GM12878 (cell line): Measurements from ENCODE around the gene KMT2B. TPM values are rescaled to one million over a fixed set of nuclear protein-coding genes. Genes with fewer than 3 reads are reported as not detected.

ENCODE experiments used
- BACH1 ChIP-seq: fragments of 450-650 bp; IDR thresholded peaks from 2 replicates; pipeline ENCODE4 v1.6.1; 2017; ENCODE audit warnings: mild to moderate bottlenecking, borderline replicate concordance
- BHLHE40 ChIP-seq, 2 experiments: fragments of 450-650 bp in 1 of 2; IDR thresholded peaks; 2 replicates each; pipeline ENCODE4 v1.6.1; 2011 to 2017; ENCODE audit warnings: low read depth in 2 of 2, borderline replicate concordance in 1 of 2, improper control_type of control experiment in 1 of 2, low read length in 1 of 2, mild to moderate bottlenecking in 1 of 2
- BRCA1 ChIP-seq: IDR thresholded peaks from 2 replicates; pipeline ENCODE4 v1.6.1; 2011; ENCODE audit warnings: low read depth, low read length, improper control_type of control experiment
- CBX3 ChIP-seq: fragments of 200-600 bp; sonication (generic); IDR thresholded peaks from 2 replicates; pipeline ENCODE4 v1.6.1; 2016; ENCODE audit warnings: low read depth, borderline replicate concordance
- CHD4 ChIP-seq: fragments of 200-600 bp; sonication (generic); IDR thresholded peaks from 2 replicates; pipeline ENCODE4 v1.6.1; 2016; ENCODE audit warnings: mild to moderate bottlenecking
- IKZF1 ChIP-seq: fragments of 450-650 bp; conservative IDR thresholded peaks from 2 replicates; pipeline ENCODE4 v1.6.1; 2017; ENCODE audit warnings: antibody characterized with exemption, mild to moderate bottlenecking
- IRF4 ChIP-seq: IDR thresholded peaks from 2 replicates; pipeline ENCODE4 v1.6.1; 2011; ENCODE audit warnings: low read depth, low read length
- KDM1A ChIP-seq: fragments of 200-600 bp; sonication (generic); IDR thresholded peaks from 2 replicates; pipeline ENCODE4 v1.6.1; 2016; ENCODE audit warnings: borderline replicate concordance
- LARP7 ChIP-seq: fragments of 450-650 bp; IDR thresholded peaks from 2 replicates; pipeline ENCODE4 v1.6.1; 2017; ENCODE audit warnings: mild to moderate bottlenecking
- MEF2A ChIP-seq: IDR thresholded peaks from 2 replicates; pipeline ENCODE4 v1.6.1; 2011; ENCODE audit warnings: low read depth, mild to moderate bottlenecking, low read length, moderate library complexity; ENCODE audit not compliant: insufficient read depth
- MTA3 ChIP-seq: IDR thresholded peaks from 2 replicates; pipeline ENCODE4 v1.6.1; 2012; ENCODE audit warnings: low read length, inconsistent platforms, borderline replicate concordance
- NFIC ChIP-seq: IDR thresholded peaks from 2 replicates; pipeline ENCODE4 v1.6.1; 2012; ENCODE audit warnings: low read depth, mild to moderate bottlenecking, inconsistent platforms, low read length, moderate library complexity
- POU2F2 ChIP-seq: IDR thresholded peaks from 3 replicates; pipeline ENCODE4 v1.6.1; 2011; ENCODE audit warnings: low read depth, mild to moderate bottlenecking, low read length, borderline replicate concordance
- RAD21 ChIP-seq: IDR thresholded peaks from 2 replicates; pipeline ENCODE4 v1.6.1; 2011; ENCODE audit warnings: mild to moderate bottlenecking, low read depth, low read length, moderate library complexity; ENCODE audit not compliant: insufficient read depth
- RAD51 ChIP-seq: fragments of 450-650 bp; IDR thresholded peaks from 2 replicates; pipeline ENCODE4 v1.6.1; 2016; ENCODE audit warnings: moderate library complexity, mild to moderate bottlenecking, inconsistent platforms
- SP1 ChIP-seq: IDR thresholded peaks from one replicate; pipeline ENCODE4 v1.6.1; 2011; ENCODE audit warnings: low read depth, low read length
- TAF1 ChIP-seq: IDR thresholded peaks from 2 replicates; pipeline ENCODE4 v1.6.1; 2011; ENCODE audit warnings: mild to moderate bottlenecking, low read depth, low read length, borderline replicate concordance
- WRNIP1 ChIP-seq: IDR thresholded peaks from 2 replicates; pipeline ENCODE4 v1.6.1; 2011; ENCODE audit warnings: low read depth, low read length, improper control_type of control experiment, borderline replicate concordance
- ZBED1 ChIP-seq: IDR thresholded peaks from 2 replicates; pipeline ENCODE4 v1.6.1; 2016; ENCODE audit warnings: borderline replicate concordance
- ZZZ3 ChIP-seq: IDR thresholded peaks from 2 replicates; pipeline ENCODE4 v1.6.1; 2011; ENCODE audit warnings: low read depth; ENCODE audit not compliant: control insufficient read depth, insufficient read length
- polyA plus RNA-seq, 11 experiments: library from polyadenylated mRNA; depleted of rRNA in 4 of 11; unstranded in 6 of 11; stranded (reverse) in 5 of 11; fragments of >200 nt; fragmentation: Nextera tagmentation in 4 of 11; fragmentation: Illumina TruSeq in 1 of 11; extraction: Ambion mirVana in 4 of 11; extraction: Trizol in 1 of 11; gene quantifications; 1 replicate in 1 of 11; 2 replicates in 10 of 11; pipeline versions ENCODE4 v1.2.1 to v1.2.3, GENCODE V29; 2011 to 2016; ENCODE audit warnings: inconsistent platforms in 2 of 11, missing spikeins in 2 of 11, low read depth in 1 of 11
- total RNA-seq, 4 experiments: library from RNA; depleted of rRNA in 3 of 4; stranded (reverse); fragments of >200 nt in 3 of 4; fragmentation: Illumina TruSeq in 1 of 4; extraction: Trizol in 1 of 4; gene quantifications; 2 replicates each; pipeline versions ENCODE4 v1.2.1 to v1.2.3, GENCODE V29; 2013 to 2021
- TF ChIP-seq, protein P1 (sequence below): fragments of 450-650 bp; IDR thresholded peaks from 2 replicates; pipeline ENCODE4 v1.6.1; 2017; ENCODE audit warnings: mild to moderate bottlenecking, moderate library complexity
- TF ChIP-seq, protein P2 (sequence below): fragments of 150-350 bp; IDR thresholded peaks from 2 replicates; pipeline ENCODE4 v1.6.1; 2014; ENCODE audit warnings: mild to moderate bottlenecking, low read depth, low read length
- TF ChIP-seq, protein P3 (sequence below): IDR thresholded peaks from 2 replicates; pipeline ENCODE4 v1.6.1; 2012; ENCODE audit warnings: low read length, inconsistent platforms
- TF ChIP-seq, protein P4 (sequence below): IDR thresholded peaks from 2 replicates; pipeline ENCODE4 v1.6.1; 2011; ENCODE audit warnings: mild to moderate bottlenecking, low read depth, low read length, moderate library complexity; ENCODE audit not compliant: insufficient replicate concordance

The KMT2B gene
- total and polyA plus RNA-seq, 10 of the 15 experiments (the other 5 are each of a cell fraction or from before 2014, with no cell fraction given), result 0.71 to 35.6 (median 6.0) TPM

DNA sequence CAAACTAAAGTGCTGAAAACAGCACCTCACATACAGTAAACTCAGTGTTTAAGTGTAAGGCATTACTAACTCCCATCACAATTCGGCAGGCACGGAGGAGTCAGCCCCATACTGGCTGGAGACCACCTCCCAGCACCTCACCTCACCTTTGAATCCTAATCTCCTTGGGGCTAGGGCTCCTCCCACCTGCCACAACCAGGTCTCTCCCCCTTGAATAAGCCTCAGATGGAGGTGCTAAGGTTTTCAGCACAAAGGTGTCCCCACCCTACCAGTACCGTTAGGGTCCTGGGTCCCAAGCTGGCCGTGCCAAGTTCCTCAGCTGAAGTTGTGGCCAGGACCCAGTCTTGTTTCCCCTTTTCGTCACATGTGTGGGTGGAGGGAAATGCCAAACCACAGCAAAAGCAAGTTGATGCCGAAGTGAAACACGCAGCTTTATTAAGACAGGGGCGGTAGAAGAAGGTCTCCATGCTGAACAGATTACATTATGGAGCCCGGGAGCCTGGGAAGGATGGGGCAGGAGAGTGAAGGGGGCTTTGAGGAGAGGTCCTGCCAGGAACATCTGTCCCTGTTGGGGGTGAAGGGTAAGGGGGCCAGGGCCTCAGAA lies 24.4 kb downstream of the KMT2B start, which contains the start of gene IGFLR1 (continued):
- TF ChIP-seq, protein P1, sequence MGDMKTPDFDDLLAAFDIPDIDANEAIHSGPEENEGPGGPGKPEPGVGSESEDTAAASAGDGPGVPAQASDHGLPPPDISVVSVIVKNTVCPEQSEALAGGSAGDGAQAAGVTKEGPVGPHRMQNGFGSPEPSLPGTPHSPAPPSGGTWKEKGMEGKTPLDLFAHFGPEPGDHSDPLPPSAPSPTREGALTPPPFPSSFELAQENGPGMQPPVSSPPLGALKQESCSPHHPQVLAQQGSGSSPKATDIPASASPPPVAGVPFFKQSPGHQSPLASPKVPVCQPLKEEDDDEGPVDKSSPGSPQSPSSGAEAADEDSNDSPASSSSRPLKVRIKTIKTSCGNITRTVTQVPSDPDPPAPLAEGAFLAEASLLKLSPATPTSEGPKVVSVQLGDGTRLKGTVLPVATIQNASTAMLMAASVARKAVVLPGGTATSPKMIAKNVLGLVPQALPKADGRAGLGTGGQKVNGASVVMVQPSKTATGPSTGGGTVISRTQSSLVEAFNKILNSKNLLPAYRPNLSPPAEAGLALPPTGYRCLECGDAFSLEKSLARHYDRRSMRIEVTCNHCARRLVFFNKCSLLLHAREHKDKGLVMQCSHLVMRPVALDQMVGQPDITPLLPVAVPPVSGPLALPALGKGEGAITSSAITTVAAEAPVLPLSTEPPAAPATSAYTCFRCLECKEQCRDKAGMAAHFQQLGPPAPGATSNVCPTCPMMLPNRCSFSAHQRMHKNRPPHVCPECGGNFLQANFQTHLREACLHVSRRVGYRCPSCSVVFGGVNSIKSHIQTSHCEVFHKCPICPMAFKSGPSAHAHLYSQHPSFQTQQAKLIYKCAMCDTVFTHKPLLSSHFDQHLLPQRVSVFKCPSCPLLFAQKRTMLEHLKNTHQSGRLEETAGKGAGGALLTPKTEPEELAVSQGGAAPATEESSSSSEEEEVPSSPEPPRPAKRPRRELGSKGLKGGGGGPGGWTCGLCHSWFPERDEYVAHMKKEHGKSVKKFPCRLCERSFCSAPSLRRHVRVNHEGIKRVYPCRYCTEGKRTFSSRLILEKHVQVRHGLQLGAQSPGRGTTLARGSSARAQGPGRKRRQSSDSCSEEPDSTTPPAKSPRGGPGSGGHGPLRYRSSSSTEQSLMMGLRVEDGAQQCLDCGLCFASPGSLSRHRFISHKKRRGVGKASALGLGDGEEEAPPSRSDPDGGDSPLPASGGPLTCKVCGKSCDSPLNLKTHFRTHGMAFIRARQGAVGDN, result peak; percentile 41; the same call in 1 of the 2 replicates
- TF ChIP-seq, protein P2, sequence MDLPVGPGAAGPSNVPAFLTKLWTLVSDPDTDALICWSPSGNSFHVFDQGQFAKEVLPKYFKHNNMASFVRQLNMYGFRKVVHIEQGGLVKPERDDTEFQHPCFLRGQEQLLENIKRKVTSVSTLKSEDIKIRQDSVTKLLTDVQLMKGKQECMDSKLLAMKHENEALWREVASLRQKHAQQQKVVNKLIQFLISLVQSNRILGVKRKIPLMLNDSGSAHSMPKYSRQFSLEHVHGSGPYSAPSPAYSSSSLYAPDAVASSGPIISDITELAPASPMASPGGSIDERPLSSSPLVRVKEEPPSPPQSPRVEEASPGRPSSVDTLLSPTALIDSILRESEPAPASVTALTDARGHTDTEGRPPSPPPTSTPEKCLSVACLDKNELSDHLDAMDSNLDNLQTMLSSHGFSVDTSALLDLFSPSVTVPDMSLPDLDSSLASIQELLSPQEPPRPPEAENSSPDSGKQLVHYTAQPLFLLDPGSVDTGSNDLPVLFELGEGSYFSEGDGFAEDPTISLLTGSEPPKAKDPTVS, result no peak
- no peak for TF ChIP-seq CBX3
- TF ChIP-seq RAD51, result peak; percentile 58
- TF ChIP-seq, protein P3, sequence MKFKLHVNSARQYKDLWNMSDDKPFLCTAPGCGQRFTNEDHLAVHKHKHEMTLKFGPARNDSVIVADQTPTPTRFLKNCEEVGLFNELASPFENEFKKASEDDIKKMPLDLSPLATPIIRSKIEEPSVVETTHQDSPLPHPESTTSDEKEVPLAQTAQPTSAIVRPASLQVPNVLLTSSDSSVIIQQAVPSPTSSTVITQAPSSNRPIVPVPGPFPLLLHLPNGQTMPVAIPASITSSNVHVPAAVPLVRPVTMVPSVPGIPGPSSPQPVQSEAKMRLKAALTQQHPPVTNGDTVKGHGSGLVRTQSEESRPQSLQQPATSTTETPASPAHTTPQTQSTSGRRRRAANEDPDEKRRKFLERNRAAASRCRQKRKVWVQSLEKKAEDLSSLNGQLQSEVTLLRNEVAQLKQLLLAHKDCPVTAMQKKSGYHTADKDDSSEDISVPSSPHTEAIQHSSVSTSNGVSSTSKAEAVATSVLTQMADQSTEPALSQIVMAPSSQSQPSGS, result no peak
- peak; percentile 84 for TF ChIP-seq SP1
- peak; percentile 91; the same call in 2 of the 3 replicates for TF ChIP-seq POU2F2
- TF ChIP-seq IKZF1, result peak; percentile 79
- TF ChIP-seq CHD4, result 0 out of 2 replicates have a peak, but pooled peaks have one; percentile 28
- no peak for TF ChIP-seq RAD21
- TF ChIP-seq BHLHE40 (IDR thresholded peaks at IDR 0.05; ENCODE audit: borderline replicate concordance in 1 of 2, low read depth in 2 of 2, low read length in 1 of 2), result peak; percentile 80 to 82
- TF ChIP-seq KDM1A, result no peak
- TF ChIP-seq WRNIP1, result peak; percentile 15; the same call in 1 of the 2 replicates
- TF ChIP-seq ZBED1, result peak; percentile 64; the same call in 1 of the 2 replicates
- peak; percentile 77; the same call in 1 of the 2 replicates for TF ChIP-seq TAF1
- no peak for TF ChIP-seq BRCA1
- peak; percentile 74 for TF ChIP-seq LARP7
- peak; percentile 68; the same call in 1 of the 2 replicates for TF ChIP-seq NFIC
- peak; percentile 77; the same call in 1 of the 2 replicates for TF ChIP-seq MTA3
- TF ChIP-seq IRF4, result peak; percentile 93
- TF ChIP-seq, protein P4, sequence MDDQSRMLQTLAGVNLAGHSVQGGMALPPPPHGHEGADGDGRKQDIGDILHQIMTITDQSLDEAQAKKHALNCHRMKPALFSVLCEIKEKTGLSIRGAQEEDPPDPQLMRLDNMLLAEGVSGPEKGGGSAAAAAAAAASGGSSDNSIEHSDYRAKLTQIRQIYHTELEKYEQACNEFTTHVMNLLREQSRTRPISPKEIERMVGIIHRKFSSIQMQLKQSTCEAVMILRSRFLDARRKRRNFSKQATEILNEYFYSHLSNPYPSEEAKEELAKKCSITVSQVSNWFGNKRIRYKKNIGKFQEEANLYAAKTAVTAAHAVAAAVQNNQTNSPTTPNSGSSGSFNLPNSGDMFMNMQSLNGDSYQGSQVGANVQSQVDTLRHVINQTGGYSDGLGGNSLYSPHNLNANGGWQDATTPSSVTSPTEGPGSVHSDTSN, result peak; percentile 9
- no peak for TF ChIP-seq ZZZ3
- 0 out of 2 replicates have a peak, but pooled peaks have one; percentile 51 for TF ChIP-seq MEF2A
- no peak; the same call in 1 of the 2 replicates for TF ChIP-seq BACH1
